ENCODE results near the gene TEP1.

The TEP1 gene

DNA sequence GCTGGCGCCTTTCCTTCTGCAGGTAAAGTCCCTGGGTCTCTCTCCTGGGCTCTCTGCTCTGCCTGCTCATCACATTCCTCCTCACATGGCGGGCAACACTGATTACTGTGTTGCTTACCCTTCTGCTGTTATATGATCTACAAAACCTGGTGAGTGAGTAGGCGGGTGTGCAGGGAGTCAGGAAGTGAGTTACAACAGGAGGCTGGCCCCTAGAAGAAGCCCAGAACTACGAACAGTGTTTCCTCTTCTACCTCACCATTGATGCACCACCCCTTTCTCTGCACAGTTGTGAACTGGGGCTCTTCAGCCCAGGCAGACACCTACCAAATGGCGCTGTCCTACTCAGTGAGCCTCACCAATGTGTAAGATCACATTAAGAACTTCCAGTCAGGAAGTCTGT lies 27.6 kb upstream of the TEP1 start:
- TF ChIP-seq FOXP2 (optimal IDR thresholded peaks at IDR 0.05; ENCODE audit: borderline replicate concordance, extremely low read depth, extremely low read length, insufficient read depth) (no peak), SIN3A (IDR thresholded peaks at IDR 0.05; ENCODE audit: borderline replicate concordance, insufficient read depth, low read length) (no peak), POLR2AphosphoS5 (IDR thresholded peaks at IDR 0.05; ENCODE audit: low read depth, low read length) (no peak), TAF1 (IDR thresholded peaks at IDR 0.05; ENCODE audit: borderline replicate concordance, insufficient read depth, low read length) (no peak)
- TF ChIP-seq, protein P1, sequence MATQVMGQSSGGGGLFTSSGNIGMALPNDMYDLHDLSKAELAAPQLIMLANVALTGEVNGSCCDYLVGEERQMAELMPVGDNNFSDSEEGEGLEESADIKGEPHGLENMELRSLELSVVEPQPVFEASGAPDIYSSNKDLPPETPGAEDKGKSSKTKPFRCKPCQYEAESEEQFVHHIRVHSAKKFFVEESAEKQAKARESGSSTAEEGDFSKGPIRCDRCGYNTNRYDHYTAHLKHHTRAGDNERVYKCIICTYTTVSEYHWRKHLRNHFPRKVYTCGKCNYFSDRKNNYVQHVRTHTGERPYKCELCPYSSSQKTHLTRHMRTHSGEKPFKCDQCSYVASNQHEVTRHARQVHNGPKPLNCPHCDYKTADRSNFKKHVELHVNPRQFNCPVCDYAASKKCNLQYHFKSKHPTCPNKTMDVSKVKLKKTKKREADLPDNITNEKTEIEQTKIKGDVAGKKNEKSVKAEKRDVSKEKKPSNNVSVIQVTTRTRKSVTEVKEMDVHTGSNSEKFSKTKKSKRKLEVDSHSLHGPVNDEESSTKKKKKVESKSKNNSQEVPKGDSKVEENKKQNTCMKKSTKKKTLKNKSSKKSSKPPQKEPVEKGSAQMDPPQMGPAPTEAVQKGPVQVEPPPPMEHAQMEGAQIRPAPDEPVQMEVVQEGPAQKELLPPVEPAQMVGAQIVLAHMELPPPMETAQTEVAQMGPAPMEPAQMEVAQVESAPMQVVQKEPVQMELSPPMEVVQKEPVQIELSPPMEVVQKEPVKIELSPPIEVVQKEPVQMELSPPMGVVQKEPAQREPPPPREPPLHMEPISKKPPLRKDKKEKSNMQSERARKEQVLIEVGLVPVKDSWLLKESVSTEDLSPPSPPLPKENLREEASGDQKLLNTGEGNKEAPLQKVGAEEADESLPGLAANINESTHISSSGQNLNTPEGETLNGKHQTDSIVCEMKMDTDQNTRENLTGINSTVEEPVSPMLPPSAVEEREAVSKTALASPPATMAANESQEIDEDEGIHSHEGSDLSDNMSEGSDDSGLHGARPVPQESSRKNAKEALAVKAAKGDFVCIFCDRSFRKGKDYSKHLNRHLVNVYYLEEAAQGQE (IDR thresholded peaks at IDR 0.05; ENCODE audit: insufficient read depth in 1 of 2, low read depth in 2 of 2, low read length in 2 of 2), result no peak

DNA sequence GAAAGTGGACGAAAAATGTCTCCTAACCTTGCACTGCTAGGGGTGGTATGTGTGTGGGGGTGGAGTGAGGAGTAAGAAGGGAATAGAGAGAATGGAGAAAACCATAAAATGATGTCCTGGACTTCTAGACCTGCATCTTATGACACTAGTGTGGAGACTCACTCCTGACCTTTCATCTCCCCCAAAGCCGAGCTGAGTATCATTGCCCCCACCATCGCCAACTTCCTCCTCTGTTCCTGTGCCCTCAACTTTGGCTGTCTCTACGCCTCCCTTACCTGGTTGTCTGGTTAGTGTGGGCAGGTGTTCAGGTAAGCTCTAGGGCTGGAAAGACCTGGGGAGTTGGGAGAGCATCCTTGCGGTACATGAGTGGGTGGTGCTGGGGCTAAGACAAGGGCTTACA lies 27.2 kb upstream of the TEP1 start:
- no peak for TF ChIP-seq POLR2AphosphoS5 (IDR thresholded peaks at IDR 0.05; ENCODE audit: low read depth, low read length)
- TF ChIP-seq FOXP2 (optimal IDR thresholded peaks at IDR 0.05; ENCODE audit: borderline replicate concordance, extremely low read depth, extremely low read length, insufficient read depth), result no peak
- TF ChIP-seq, protein P1 (IDR thresholded peaks at IDR 0.05; ENCODE audit: insufficient read depth in 1 of 2, low read depth in 2 of 2, low read length in 2 of 2), result no peak
- no peak for TF ChIP-seq SIN3A (IDR thresholded peaks at IDR 0.05; ENCODE audit: borderline replicate concordance, insufficient read depth, low read length)
- TF ChIP-seq TAF1 (IDR thresholded peaks at IDR 0.05; ENCODE audit: borderline replicate concordance, insufficient read depth, low read length), result no peak

DNA sequence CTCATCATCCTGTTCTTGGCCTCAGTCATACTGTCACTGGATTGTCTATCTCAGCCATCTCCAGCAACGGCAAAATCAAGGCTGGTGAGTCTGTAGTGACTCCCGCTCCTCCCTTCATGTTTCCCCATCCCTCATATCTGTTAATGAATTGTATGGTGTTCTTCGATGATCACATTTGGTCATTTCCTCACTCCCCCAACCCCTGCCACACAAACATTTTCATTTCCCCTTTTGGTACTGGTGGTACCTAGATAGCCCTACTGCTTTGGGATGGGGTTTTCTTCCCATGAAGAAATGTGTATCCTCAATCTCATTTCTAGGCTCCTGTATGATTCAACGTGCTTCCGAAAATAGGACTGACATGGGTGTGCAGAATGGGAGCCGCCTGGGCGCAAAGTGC lies 25.4 kb upstream of the TEP1 start:
- TF ChIP-seq TAF1 (IDR thresholded peaks at IDR 0.05; ENCODE audit: borderline replicate concordance, insufficient read depth, low read length), result no peak
- TF ChIP-seq POLR2AphosphoS5 (IDR thresholded peaks at IDR 0.05; ENCODE audit: low read depth, low read length), result no peak
- no peak for TF ChIP-seq SIN3A (IDR thresholded peaks at IDR 0.05; ENCODE audit: borderline replicate concordance, insufficient read depth, low read length)
- TF ChIP-seq FOXP2 (optimal IDR thresholded peaks at IDR 0.05; ENCODE audit: borderline replicate concordance, extremely low read depth, extremely low read length, insufficient read depth), result no peak
- TF ChIP-seq, protein P1 (IDR thresholded peaks at IDR 0.05; ENCODE audit: insufficient read depth in 1 of 2, low read depth in 2 of 2, low read length in 2 of 2), result no peak

DNA sequence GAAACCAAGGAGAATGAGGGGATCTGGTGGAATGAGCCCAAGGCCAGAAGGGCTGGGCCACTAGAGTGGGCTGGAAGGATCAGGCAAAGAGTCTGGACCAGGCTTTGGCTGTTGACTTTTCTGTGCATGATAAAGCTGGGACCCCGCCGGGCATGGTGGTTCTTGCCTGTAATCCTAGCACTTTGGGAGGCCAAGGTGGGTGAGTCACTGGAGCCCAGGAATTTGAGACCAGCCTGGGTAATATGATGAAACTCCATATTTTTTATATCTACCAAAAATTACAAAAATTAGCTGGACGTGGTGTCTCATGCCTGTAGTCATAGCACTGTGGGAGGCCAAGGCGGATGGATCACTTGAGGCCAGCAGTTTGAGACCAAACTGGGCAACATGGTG lies 23.1 kb upstream of the TEP1 start:
- TF ChIP-seq FOXP2 (optimal IDR thresholded peaks at IDR 0.05; ENCODE audit: borderline replicate concordance, extremely low read depth, extremely low read length, insufficient read depth) (no peak), POLR2AphosphoS5 (IDR thresholded peaks at IDR 0.05; ENCODE audit: low read depth, low read length) (no peak), SIN3A (IDR thresholded peaks at IDR 0.05; ENCODE audit: borderline replicate concordance, insufficient read depth, low read length) (no peak), TAF1 (IDR thresholded peaks at IDR 0.05; ENCODE audit: borderline replicate concordance, insufficient read depth, low read length) (no peak)
- TF ChIP-seq, protein P1 (IDR thresholded peaks at IDR 0.05; ENCODE audit: insufficient read depth in 1 of 2, low read depth in 2 of 2, low read length in 2 of 2), result no peak

Measured in PFSK-1 (cell line).